Stimulated activated CD8-positive, alpha-beta memory T cell treated with anti-CD3 and anti-CD28 coated beads, Interleukin-4, amount 100 ng/mL, for 48 hours (primary cell): ENCODE results near the gene MAGED2.
A peak's percentile ranks its signal among the peaks of the same experiment; 100 is the strongest.
"Not testable (repeated sequence)": the region's sequence is repeated elsewhere in the genome, so short reads cannot be mapped to it uniquely, and the experiment has no call there.

Experiments used
- DNase-seq: peaks from one replicate; pipeline ENCODE4 v3.0.0-alpha.2; 2020

The MAGED2 gene, protein sequence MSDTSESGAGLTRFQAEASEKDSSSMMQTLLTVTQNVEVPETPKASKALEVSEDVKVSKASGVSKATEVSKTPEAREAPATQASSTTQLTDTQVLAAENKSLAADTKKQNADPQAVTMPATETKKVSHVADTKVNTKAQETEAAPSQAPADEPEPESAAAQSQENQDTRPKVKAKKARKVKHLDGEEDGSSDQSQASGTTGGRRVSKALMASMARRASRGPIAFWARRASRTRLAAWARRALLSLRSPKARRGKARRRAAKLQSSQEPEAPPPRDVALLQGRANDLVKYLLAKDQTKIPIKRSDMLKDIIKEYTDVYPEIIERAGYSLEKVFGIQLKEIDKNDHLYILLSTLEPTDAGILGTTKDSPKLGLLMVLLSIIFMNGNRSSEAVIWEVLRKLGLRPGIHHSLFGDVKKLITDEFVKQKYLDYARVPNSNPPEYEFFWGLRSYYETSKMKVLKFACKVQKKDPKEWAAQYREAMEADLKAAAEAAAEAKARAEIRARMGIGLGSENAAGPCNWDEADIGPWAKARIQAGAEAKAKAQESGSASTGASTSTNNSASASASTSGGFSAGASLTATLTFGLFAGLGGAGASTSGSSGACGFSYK

DNA sequence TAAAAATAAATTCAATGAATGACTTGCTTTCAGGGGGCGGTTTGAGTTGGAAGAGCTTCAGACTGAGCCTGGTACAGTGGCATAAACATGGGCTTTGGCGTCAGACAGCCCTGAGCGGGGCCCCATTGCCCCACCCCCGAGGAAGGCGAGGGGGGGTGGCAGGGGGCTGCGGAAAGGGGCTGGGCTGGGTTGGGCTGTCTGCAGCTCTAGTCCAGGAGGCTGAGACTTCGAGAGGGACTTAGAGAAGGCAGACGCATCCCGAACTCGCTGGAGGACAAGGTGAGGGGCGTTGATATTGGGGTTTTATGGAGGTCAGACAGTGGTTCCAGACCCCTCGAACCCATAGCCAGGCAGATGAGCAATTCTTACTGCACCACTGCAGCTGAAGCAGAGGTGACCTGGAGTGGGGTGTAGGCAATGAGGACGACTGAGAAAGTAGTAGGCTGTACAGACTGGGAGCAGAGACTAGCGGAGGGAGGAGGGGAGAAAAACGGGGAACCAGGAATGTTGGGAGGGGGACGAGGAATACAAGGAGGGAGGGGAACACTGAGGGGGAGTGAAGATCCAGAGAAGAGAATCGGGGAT, at the start of gene MAGED2:
MAGED2 (plus strand) TSS at position 222 of the 585 bp plus-strand sequence. CDS start 1,587 bp downstream, outside the sequence.
- peak; percentile 27 for DNase-seq

DNA sequence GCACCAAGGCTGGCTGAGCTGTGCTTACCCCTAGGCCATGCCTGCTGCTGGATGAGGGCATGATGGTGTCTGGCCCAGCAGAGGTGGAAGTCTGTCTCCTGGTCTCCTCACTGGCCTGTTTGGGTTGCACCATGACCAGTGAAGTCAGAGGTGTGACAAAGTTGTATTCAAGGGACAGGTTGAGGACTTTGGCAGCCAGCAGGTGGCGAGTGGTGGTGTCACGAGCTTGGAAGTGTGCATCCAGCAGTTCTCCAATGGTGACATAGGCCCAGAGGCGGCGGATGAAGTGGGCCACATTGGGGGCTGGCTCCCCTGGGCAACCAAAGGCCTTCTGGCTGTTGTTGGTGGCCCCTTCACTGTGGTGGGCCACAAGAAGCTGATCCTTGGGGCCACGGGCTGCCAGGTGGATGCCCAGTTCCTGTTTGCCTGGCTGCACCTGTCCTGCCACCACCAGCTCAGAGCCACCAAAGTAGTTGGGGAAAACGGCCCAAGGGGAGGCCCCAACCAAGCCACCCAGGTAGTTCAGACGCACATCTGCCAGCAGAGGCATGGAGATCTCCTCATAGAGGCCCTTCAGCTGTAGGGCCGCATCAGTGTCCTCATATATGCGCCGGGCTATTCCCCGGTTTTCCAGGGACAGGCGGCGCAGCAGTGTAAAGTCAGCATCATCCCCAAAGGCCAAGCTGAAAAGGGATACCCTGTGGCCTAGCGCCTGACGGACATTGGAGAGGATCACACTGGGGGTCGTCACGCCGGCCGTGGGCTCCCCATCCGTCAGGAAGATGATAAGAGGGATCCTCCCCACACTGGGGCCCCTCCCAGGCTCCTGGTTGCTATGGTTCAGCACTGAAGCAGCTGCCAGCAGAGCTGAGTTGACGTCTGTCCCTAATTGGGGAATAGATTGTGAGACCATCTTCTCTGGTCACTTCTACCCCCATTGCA, 49.2 kb upstream of the MAGED2 start:
- DNase-seq, result no peak

DNA sequence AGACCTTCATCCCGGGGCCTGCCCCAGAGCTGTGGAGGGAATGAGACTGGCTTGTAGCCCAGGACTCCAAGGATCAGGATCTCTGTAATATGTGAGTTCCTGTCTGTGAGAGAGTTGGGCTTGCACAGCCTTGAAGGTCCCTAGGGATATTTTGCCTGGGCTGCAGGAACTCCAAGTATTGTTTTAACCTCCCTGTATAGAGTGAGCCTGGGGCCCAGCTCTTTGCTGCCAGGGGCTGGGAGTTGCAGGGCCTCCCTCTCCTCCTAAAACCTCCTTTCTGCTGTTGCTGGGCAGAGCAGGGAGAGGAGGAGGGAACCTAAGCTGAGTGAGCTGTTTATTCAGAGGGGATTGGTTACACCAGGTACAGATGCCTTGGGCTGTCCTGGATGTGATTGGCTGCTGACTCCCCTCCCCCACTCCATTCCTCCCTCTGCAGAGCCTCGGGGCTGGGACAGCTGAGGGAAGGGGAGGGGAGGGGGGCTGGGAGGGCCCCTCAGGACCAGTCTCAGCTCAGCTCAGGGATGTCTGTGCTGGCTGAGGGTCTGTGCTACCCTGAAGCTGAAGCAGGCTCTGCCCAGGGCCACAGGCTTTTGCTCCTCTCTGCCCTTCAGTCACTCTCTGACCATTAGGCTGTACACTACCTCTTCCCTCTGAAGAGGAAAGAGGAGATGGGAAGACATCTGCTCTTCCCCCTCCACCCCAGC, 33.0 kb upstream of the MAGED2 start:
- not testable (repeated sequence) for DNase-seq

DNA sequence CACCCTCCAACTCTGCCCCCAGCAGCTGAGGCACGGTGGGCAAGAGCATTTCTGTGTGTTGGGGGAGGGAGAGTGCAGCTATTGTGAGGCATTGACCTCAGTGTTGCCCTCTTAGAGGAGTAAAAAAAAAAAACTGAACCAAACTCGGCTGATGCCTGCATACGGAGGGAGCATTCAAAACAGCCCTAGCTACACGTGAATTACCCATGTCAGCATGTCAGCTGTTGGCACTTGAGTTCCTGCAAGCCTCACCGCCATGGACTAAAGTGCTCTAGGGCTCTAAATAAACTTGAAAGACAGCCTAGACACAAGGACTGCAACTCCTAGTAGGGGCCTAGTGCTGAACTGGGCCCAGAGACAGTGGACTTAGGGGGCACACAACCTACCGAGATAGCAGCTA, 31.5 kb upstream of the MAGED2 start:
- DNase-seq, result no peak

DNA sequence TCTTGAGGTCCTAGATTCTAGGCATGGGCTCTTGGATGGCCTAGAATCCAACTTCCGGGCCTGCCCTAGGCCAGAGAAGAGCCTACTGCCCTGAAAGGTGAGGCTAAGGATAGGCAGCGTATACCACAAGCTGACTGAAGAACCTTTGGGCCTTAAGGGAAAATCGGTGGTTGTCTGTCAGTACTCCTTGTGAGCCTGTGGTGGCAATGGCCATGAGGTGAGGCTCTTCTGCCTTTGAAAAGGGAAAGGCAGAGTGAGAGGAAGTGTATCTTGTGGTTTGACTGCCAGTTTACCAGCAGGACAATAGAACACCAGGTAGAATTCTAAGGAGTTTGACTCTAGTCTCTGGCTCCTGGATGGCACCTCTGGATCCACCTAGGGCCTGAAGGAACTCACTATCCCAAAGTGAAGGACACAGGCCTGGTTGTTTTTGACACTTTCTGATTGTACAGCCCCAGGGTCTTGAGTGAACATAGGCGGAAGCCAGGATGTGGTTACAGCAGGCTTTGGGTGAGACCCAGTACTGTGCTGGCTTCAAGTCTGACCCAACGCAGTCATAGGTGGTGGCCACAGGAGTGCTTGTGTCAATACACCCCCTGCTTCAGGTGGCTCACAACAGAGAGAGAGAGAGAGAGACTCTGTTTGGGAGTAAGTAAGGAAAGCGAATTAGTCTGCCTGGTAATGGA, 30.4 kb upstream of the MAGED2 start:
- DNase-seq, result no peak

DNA sequence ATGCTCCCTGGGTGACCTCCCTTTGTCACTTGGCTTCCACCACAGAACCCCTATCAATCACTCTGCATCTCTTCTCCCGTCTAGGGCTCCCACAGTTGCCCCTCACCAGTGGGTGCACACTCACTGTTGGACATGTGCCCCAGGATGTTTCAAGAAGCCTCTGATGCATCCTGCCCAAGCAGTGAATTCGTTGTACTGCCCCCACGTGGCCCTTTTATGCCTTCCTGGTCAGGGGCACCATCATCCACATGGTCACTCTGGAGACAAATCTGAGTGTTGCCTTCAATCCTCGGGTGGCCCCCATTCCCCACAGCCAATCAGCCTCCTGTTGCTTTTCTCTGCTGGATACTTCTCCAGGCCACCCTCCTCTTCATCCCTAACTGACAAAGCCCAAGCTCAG, 21.6 kb upstream of the MAGED2 start:
- DNase-seq, result peak; percentile 30

DNA sequence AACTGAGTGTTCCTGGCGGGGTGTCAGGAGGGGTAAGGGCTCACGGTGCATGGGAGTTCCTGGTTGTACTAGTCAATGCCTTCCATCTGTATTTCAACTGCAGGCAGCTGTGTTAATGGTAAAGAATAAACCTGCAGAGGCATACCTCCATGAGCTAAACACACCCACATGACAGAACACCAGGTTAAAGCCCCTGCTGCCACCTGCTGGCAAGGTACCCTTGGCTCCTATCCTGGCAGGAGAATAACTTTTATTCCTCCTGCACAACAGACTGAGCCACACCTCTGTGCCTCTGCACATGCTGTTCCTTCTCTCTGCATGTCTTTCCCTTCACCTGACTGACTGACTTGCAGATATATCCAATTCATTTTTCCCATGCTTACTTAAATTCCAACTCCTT, 20.6 kb upstream of the MAGED2 start:
- peak; percentile 34 for DNase-seq

DNA sequence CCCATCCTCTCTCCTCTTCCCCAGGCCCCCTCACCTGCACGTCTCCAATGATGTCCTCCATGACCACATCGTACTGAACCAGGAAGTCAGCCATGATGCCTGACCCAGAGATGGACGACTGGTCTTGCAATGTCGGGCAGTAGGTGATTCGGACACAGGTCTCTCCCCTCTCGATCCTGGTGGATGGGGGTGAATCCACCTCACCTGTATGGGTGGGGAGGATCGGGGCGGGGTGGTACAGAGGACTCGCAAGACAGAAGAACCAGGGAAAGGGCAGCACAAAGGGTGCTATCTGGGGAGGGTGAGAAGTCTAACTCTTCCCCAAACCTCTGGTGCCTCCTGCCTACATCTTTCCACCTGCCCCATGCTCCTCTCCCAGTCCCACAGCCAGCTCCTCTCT, 19.1 kb upstream of the MAGED2 start:
- DNase-seq, result no peak

DNA sequence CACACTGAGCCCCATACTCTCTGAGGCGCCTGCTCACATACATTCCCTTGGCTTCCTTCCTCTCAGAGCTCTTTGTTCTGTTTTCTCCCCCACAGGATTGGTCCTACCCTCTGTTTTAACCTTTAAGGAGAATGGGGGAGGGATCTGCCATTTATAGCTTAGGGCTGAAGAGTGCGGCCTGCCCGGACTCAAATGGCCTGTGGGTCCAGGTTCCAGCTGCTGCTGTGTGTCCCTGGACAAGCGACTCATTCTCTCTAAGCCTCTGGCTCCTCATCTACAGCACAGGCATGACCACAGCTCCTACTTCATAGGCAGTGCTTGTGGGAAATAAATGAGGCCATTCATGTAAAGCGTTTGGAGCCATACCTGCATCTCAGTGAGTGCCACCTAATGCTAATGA, 18.1 kb upstream of the MAGED2 start:
- DNase-seq, result not testable (repeated sequence)

DNA sequence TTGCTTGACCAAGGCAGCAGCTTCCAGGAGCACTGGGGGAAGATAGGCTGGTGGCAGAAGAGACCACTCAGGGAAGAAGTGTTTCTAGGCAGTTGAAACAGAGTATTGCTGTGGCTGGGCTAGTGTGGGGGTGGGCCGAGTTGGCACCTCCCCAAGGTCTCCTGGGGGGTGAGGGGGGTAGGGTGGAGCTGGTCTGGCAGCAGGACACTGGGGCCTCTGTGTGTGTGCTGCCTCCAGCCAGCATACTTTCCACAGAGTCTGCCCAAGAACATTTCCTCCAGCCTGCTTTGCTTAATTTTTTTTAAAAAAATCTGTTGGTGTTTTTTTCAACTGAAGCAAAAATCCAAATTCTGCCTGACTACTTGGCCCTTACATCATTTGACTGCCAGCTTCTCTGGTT, 13.5 kb upstream of the MAGED2 start:
- no peak for DNase-seq

DNA sequence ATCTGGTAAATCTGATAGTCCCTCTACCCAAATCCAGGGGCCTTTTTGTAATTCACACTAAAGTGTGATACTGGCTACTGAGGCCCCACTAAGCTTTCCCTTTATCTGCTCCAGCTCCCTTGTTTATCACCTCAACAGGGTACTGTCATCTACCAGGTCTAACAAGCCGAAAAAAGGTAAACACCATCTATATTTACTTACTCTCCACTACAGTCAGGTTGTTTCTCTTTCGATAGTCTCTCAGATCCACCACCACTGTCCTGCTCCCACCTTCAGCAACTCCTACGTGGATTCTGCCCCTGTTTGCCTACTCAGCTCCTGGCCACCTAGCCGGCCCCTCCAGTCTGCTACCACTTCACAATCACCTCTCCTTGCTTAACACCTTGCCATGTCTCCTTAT, 12.8 kb upstream of the MAGED2 start:
- DNase-seq, result no peak

DNA sequence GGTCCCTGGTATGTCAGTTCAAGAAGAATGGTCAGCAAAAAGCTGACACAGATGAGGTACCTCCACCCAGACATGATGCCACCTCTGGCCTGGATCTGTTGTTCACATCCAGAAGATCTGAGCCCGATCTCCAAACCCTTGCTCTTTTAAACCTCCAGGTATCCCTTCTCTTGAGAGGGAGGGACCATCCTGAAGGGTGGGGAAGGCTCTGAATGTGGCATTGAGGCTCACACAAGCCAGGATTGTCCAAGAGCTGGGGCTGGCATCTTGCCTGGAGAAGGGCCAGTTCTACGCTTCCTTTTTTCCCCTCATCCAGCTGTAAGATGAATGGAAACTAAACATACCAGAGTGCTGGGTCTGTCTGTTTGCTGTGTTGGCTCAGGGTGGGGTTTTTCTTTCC, 9.4 kb upstream of the MAGED2 start, which contains the start of gene ITIH6:
ITIH6 (minus strand) TSS at position 119 of the 400 bp plus-strand sequence; CDS start at position 74, 45 bp downstream.
- DNase-seq, result no peak

DNA sequence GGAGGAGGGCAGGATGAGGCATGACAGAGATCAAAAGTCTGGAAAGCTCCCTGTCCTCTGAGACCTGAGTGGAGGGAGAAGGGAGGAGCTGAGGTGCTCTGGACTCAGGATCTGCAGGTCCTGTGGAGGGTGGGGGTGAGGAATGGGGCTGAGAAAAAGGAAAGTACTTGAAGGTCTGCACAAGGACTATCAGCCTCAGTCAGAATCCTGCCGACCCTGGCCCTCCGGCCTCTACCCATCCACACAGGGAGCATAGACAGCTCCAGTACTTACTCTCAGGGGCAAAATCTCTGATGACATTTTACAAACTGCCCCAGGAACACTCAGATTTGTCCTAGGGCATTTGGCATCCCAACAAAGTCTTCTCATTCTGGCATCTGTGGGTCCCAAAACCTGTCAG, 8.5 kb upstream of the MAGED2 start:
- DNase-seq, result no peak

DNA sequence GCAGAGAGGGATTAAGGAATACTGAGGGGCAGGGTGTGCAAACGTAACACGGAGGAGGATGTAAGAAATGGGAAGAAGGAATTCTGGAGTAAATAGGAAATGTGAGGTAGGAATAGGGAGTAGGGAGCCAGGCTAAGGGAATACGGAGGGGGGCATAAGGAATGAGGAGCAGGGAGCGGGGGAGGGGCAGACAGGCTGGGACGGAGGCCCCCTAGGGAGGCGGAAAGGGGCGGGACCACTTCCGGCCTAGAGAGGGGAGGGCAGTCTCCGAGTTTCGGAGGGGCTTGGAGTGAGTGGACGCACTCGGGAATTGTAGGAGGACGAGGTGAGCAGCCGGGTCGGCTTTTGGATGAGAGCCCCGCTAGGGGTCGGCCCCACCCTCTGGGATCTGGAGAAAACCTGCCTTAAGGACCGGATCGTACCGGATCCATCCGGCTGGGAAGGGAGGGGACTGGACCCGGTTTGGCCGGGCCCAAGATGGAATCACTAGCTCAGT, 612 bp downstream of the MAGED2 start:
- DNase-seq, result peak; percentile 61

DNA sequence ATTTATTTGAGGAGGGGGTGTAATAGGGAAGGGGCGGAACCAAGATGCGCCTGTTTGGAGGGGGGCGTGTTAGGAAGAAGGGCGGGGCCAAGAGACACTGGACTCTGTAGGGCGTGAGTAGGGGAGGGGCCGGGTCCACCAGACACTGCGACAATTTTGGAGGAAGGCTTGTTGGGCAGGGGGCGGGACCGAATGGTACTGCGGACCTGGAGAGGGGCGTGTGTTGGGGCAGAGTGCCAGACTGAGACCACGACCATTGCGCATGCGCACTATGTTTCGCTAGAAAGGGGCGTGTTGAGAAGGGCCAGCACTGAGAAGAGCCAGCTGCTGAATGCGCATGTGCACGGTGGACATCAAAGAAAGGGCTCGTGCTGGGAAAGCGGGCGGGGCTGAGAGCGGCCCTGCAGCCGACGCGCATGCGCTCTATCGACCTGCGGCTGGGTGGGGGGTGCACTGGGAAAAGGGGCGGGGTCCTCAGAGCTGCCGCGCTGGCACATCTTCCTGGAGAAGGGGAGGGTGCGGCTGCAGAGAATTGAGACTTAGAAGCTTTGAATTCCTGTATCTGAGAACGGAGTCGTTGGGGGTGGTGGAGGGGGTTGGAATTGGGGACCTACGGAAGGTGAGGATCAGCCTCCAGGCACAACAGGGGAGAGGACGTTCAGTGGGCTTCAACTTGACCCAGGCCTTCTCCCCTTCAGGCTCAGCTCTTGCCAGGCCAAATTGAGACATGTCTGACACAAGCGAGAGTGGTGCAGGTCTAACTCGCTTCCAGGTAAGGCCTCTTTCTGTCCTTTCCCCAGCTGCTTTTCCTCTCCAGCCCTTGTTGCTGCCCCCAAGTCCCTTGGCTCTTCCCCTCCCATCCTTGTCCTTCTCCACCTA, 1.3 kb downstream of the MAGED2 start:
- peak; percentile 88 for DNase-seq

DNA sequence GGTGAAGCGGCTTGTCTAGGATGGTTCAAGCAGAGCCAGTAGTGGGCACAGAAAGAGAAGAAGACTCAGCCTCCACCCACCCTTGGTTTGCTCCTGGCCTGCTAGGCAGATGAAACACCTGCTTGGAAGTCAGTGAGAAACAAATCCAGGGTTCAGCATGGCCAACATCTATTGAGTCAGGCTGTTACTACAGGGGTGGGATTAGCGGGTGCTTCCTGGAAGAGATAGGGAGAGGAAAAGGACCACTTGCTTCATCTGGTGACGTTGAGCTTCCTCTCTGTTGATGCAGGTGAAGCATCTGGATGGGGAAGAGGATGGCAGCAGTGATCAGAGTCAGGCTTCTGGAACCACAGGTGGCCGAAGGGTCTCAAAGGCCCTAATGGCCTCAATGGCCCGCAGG, 3.0 kb downstream of the MAGED2 start:
- DNase-seq, result no peak

DNA sequence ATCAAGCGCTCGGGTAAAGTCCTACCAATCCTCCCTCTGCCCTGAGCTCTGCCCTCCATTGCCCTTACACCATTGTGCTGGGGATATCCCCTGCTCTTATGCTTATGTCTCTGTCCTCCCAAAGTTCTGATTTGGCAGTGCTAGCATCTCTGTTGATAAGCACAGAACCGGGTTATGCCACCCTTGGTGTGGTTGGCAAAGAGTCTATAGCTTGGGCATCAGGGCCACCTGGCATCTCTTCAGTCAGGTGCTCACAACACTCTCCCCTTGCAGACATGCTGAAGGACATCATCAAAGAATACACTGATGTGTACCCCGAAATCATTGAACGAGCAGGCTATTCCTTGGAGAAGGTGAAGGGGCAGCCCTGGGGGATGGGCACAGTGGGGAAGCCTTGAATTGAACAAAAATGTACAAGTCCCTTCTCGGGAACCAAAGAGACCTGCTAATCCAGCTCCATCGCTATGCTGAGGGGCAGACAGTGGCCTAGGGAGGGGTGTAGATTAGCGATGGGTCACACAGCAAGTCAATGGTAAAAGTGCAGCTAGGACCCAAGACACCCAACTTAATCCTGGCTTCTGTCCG, 3.8 kb downstream of the MAGED2 start:
- DNase-seq, result no peak

DNA sequence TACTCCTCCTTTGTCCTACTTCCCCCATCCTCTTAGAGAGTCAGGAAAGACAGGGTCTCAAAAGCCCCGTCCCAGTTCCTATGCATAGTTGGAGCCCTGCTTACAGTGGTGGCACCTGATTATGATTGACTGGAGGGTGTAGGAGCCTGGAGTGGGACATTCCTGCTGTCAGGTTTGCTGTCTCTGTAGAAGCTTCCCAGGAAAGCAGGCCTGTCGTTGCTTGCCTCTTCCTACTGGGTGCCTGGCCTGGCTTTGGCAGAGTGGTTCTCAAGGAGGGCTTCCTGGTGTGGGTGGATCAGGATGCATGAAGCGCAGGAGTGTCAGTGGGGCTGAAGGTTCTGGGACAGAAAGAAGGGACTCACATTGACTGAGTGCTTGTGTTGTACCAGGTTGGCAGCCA, 4.8 kb downstream of the MAGED2 start:
- DNase-seq, result no peak

DNA sequence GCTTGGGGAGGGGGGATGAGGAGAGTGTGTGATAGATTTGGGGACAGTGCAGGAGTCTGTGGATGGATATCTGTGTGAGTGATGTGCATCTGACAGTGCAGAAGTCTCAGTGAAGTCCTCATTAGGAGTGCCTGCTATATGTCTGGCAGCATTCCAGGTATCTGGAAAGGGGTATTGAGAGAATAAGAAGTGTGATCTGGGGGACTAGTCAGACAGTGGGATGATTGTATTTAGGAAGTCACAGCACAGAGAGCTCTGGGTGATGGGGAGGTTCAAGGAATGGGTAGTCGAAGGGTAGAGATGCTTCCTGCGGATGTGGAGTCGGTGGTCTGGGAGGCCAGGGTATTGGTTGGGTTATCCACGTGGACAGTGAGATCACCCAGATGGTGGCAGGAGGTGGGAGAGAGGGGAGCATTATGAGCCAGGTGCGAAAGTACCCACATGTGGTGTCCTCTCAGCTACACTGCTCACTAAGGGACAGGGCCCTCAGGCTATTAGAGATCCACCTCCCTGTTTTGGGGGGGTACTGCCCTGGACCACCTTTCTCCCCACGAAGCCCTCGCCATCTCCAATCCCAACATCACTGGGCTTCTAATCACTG, 9.8 kb downstream of the MAGED2 start:
- DNase-seq, result no peak

DNA sequence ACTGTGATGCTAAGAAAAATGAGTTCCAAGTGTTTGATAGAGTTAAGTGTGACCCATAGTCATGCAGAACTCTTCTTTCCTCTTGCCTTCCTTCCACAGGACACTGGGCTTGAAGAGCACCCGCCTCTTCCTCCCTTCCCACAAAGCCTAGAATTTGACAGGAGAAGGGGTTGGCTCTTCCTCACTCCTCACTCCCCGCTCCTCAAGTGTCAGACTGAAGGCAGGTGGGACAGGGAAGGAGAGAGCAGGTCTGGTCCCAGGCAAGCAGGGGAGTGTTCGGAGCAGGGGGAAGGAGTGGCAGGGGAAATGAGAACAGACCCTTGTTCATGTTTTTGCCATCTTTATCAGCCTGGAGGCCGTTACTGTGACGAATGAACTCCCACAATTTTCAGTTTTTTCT, 10.7 kb downstream of the MAGED2 start:
- DNase-seq, result no peak
